ENCODE results near the gene SLC5A3.

DNA sequence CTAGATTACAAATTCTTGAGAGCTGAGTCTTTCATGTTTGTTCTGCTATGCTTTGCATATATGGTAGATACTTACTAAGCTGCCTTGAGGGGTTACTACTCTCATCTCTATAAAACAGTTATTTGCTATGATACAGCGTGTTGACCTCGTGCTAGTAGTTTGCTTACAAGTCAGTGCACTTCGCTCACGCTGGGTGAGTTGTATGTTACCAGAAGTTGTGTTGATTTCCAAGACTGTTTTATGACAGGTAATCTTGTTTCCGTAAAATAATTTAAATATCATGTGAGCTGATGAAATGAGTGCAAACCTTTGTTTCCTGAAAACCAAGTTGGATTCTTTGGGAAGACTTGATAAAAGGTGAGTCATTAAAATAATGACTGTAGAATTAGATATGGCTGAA, 7.3 kb downstream of the SLC5A3 start:
- TF ChIP-seq NFIC (IDR thresholded peaks at IDR 0.05) (no peak), TEAD4 (IDR thresholded peaks at IDR 0.05) (no peak)
